ENCODE measurements around the gene SLC27A3.

SLC27A3 gene

GRCh38 chr1:153827168-153827964 is 52.2 kb downstream of the SLC27A3 start:
- no peak overlapping the region for H3K9ac ChIP-seq (ENCODE audit: low read length)
- H3K27ac ChIP-seq (ENCODE audit: low read length), result no peak overlapping the region
- peaks cover 5% of the 10 kb centered on the region; the same call in 1 of the 2 replicates for H3K79me2 ChIP-seq (ENCODE audit: low read length)

More at GRCh38 chr1:153827168-153827964, 52.2 kb downstream of the SLC27A3 start:
- Histone ChIP-seq H4K20me1 (ENCODE audit: insufficient read depth, low read length) (no peaks in the 10 kb centered on the region), H3K4me1 (ENCODE audit: low read length) (no peaks in the 10 kb centered on the region), H3K9me3 (ENCODE audit: insufficient read depth, low read length) (no peaks in the 10 kb centered on the region), H3K27me3 (ENCODE audit: low read depth, low read length) (no peaks in the 10 kb centered on the region), H3K4me2 (ENCODE audit: low read length) (no peak overlapping the region), H2AFZ (ENCODE audit: low read depth, low read length) (no peak overlapping the region), H3K36me3 (replicated peaks; ENCODE audit: low read depth, low read length) (peaks cover 31% of the 10 kb centered on the region), H3K4me3 (ENCODE audit: low read length) (no peak overlapping the region)
- peak; percentile 44 for TF ChIP-seq CTCF (IDR thresholded peaks at IDR 0.05; ENCODE audit: low read depth, low read length)
- TF ChIP-seq EZH2phosphoT487 (IDR thresholded peaks at IDR 0.05; ENCODE audit: low read depth), result no peak
